ENCODE measurements around the gene NCBP3.

GRCh38 chr17:3802461-3803307 lies 43.4 kb downstream of the NCBP3 start:
- TF ChIP-seq, protein P1, sequence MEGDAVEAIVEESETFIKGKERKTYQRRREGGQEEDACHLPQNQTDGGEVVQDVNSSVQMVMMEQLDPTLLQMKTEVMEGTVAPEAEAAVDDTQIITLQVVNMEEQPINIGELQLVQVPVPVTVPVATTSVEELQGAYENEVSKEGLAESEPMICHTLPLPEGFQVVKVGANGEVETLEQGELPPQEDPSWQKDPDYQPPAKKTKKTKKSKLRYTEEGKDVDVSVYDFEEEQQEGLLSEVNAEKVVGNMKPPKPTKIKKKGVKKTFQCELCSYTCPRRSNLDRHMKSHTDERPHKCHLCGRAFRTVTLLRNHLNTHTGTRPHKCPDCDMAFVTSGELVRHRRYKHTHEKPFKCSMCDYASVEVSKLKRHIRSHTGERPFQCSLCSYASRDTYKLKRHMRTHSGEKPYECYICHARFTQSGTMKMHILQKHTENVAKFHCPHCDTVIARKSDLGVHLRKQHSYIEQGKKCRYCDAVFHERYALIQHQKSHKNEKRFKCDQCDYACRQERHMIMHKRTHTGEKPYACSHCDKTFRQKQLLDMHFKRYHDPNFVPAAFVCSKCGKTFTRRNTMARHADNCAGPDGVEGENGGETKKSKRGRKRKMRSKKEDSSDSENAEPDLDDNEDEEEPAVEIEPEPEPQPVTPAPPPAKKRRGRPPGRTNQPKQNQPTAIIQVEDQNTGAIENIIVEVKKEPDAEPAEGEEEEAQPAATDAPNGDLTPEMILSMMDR (conservative IDR thresholded peaks at IDR 0.05; ENCODE audit: low read length), result no peak
- TF ChIP-seq EZH2phosphoT487 (IDR thresholded peaks at IDR 0.05; ENCODE audit: borderline replicate concordance, low read depth, low read length), result no peak
